HEK293T (cell line): Measurements from ENCODE around the gene N4BP3.

ENCODE experiments used
- CTCF ChIA-PET: fragments of 350-600 bp; formaldehyde crosslinking; extraction: SDS; loops from one replicate; lab custom pipeline; 2021; ENCODE audit warnings: antibody characterized with exemption, inconsistent platforms; lab: Yijun Ruan, JAX
- POLR2A ChIA-PET: fragments of 350-600 bp; formaldehyde crosslinking; extraction: SDS; loops from one replicate; lab custom pipeline; 2020; ENCODE audit warnings: antibody characterized with exemption, inconsistent platforms; lab: Yijun Ruan, JAX
- DNase-seq: peaks from one replicate; pipeline ENCODE4 v3.0.0; 2012; ENCODE audit warnings: mixed read lengths; ENCODE audit errors: extremely low spot score
- ARNT ChIP-seq: fragments of 450-650 bp; IDR thresholded peaks from 2 replicates; pipeline ENCODE4 v1.6.1; 2017; ENCODE audit warnings: mild to moderate bottlenecking
- BHLHE40 ChIP-seq: fragments of 450-650 bp; IDR thresholded peaks from 2 replicates; pipeline ENCODE4 v1.6.1; 2016; ENCODE audit warnings: mild to moderate bottlenecking, moderate library complexity, borderline replicate concordance
- CTBP1 ChIP-seq: fragments of 450-650 bp; IDR thresholded peaks from 2 replicates; pipeline ENCODE4 v1.6.1; 2016; ENCODE audit warnings: borderline replicate concordance
- ELF4 ChIP-seq: fragments of 450-650 bp; IDR thresholded peaks from 2 replicates; pipeline ENCODE4 v1.6.1; 2017; ENCODE audit warnings: antibody characterized with exemption
- FOXA1 ChIP-seq: fragments of 450-650 bp; IDR thresholded peaks from 2 replicates; pipeline ENCODE4 v1.6.1; 2016; ENCODE audit warnings: mild to moderate bottlenecking
- FOXK2 ChIP-seq: fragments of 450-650 bp; IDR thresholded peaks from 2 replicates; pipeline ENCODE4 v1.6.1; 2016; ENCODE audit warnings: mild to moderate bottlenecking
- FOXM1 ChIP-seq: fragments of 450-650 bp; IDR thresholded peaks from 2 replicates; pipeline ENCODE4 v1.6.1; 2017; ENCODE audit warnings: mild to moderate bottlenecking, borderline replicate concordance
- HDGF ChIP-seq: fragments of 450-650 bp; IDR thresholded peaks from 2 replicates; pipeline ENCODE4 v1.6.1; 2017; ENCODE audit warnings: antibody characterized with exemption, borderline replicate concordance
- L3MBTL2 ChIP-seq: fragments of 450-650 bp; conservative IDR thresholded peaks from 2 replicates; pipeline ENCODE4 v1.6.1; 2016; ENCODE audit warnings: mild to moderate bottlenecking
- LEF1 ChIP-seq: fragments of 450-650 bp; IDR thresholded peaks from 2 replicates; pipeline ENCODE4 v1.6.1; 2017; ENCODE audit warnings: mild to moderate bottlenecking, borderline replicate concordance
- NFRKB ChIP-seq: fragments of 450-650 bp; IDR thresholded peaks from 2 replicates; pipeline ENCODE4 v1.6.1; 2016; ENCODE audit warnings: mild to moderate bottlenecking, moderate library complexity
- PKNOX1 ChIP-seq: fragments of 450-650 bp; IDR thresholded peaks from 2 replicates; pipeline ENCODE4 v1.6.1; 2016
- SP1 ChIP-seq: fragments of 450-650 bp; IDR thresholded peaks from 2 replicates; pipeline ENCODE4 v1.6.1; 2017
- SUZ12 ChIP-seq: fragments of 450-650 bp; IDR thresholded peaks from 2 replicates; pipeline ENCODE4 v1.6.1; 2016; ENCODE audit warnings: mild to moderate bottlenecking
- TARDBP ChIP-seq: fragments of 450-650 bp; IDR thresholded peaks from 2 replicates; pipeline ENCODE4 v1.6.1; 2016
- ZNF384 ChIP-seq: fragments of 450-650 bp; IDR thresholded peaks from 2 replicates; pipeline ENCODE4 v1.6.1; 2016

The N4BP3 gene

GRCh38 chr5:178162481-178162880 is 49.1 kb downstream of the N4BP3 start:
- CTCF ChIA-PET: interaction anchor here (0.6 to 1.9 kb wide), 4 partner anchors 17 to 87 kb away, joined by 3 to 16 read pairs (median 4); no protein-coding TSS in a partner anchor
- DNase-seq: no peak
- TF ChIP-seq FOXK2: no peak
- TF ChIP-seq FOXA1: no peak
- no peak for TF ChIP-seq L3MBTL2
- no peak for TF ChIP-seq ELF4
- TF ChIP-seq TARDBP: no peak
- TF ChIP-seq PKNOX1: no peak
- no peak for TF ChIP-seq ARNT
- POLR2A ChIA-PET: interaction anchor here (1.4 kb wide), 1 partner anchor 47 kb away, joined by 6 read pairs; no protein-coding TSS in a partner anchor

GRCh38 chr5:178163772-178164735 is 50.7 kb downstream of the N4BP3 start:
- CTCF ChIA-PET: interaction anchor here (0.7 kb wide), 1 partner anchor 97 kb away, joined by 3 read pairs; no protein-coding TSS in a partner anchor
- POLR2A ChIA-PET: no interaction called here
- peak; percentile 94 for DNase-seq

GRCh38 chr5:178165581-178165980 is 52.2 kb downstream of the N4BP3 start:
- TF ChIP-seq TARDBP (no peak), BHLHE40 (no peak), ZNF384 (no peak), PKNOX1 (no peak), LEF1 (no peak), NFRKB (no peak), CTBP1 (no peak), ELF4 (no peak), SUZ12 (no peak), ARNT (no peak), SP1 (no peak), FOXK2 (no peak)
- ChIA-PET CTCF (no interaction called here), POLR2A (no interaction called here)
- DNase-seq: no peak

More at GRCh38 chr5:178163772-178164735, 50.7 kb downstream of the N4BP3 start:
- TF ChIP-seq L3MBTL2 (peak; percentile 77), TARDBP (no peak), PKNOX1 (peak; percentile 76)

- DNase-seq: no peak
- ChIA-PET CTCF (no interaction called here), POLR2A (no interaction called here)
- TF ChIP-seq BHLHE40 (no peak), SUZ12 (no peak), HDGF (no peak), ELF4 (no peak), ARNT (no peak), L3MBTL2 (no peak), LEF1 (no peak), SP1 (no peak), ZNF384 (no peak), FOXM1 (no peak), FOXK2 (no peak), FOXA1 (no peak), CTBP1 (no peak), PKNOX1 (no peak)
Observed at GRCh38 chr5:178170455-178170854, 57.1 kb downstream of the N4BP3 start.

- DNase-seq: no peak
- TF ChIP-seq CTBP1: no peak
- no peak for TF ChIP-seq FOXA1
- no peak for TF ChIP-seq FOXK2
- TF ChIP-seq NFRKB: no peak
- no peak for TF ChIP-seq LEF1
- POLR2A ChIA-PET: no interaction called here
- CTCF ChIA-PET: interaction anchor here (1.0 kb wide), 1 partner anchor 99 kb away, joined by 4 read pairs; no protein-coding TSS in a partner anchor
Observed at GRCh38 chr5:178174456-178174855, 61.1 kb downstream of the N4BP3 start.
